ENCODE measurements around the gene CYP2C9. TPM values are rescaled to one million over a fixed set of nuclear protein-coding genes. Genes with fewer than 3 reads are reported as not detected.
"Not testable (repeated sequence)": the region's sequence is repeated elsewhere in the genome, so short reads cannot be mapped to it uniquely, and the experiment has no call there.

Gene CYP2C9
- 0.31 TPM for total RNA-seq

DNA sequence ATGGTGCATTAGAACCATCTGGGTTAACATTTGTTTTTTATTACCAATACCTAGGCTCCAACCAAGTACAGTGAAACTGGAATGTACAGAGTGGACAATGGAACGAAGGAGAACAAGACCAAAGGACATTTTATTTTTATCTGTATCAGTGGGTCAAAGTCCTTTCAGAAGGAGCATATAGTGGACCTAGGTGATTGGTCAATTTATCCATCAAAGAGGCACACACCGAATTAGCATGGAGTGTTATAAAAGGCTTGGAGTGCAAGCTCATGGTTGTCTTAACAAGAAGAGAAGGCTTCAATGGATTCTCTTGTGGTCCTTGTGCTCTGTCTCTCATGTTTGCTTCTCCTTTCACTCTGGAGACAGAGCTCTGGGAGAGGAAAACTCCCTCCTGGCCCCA, at the start of gene CYP2C9:
CYP2C9 (plus strand) TSS at position 276 of the 400 bp plus-strand sequence; CDS start at position 301, 25 bp downstream.
- no peak for DNase-seq (ENCODE audit: low spot score)

DNA sequence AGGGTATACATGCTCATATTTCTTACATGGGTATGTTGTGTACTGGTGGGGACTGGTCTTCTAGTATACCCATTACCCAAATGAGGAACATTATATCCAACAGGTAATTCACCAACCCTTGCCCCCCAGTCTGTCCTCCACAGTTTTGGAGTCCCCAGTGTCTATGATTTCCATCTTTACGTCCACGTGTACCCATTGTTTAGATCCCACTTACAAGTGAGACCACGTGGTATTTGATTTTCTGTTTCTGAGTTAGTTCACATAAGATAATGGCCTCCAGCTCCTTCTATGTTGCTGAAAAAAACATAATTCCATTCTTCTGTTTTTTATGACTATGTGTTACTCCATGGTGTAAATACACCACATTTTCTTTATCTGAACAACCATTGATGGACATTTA, 49.3 kb upstream of the CYP2C9 start:
- DNase-seq (ENCODE audit: low spot score) = no peak

DNA sequence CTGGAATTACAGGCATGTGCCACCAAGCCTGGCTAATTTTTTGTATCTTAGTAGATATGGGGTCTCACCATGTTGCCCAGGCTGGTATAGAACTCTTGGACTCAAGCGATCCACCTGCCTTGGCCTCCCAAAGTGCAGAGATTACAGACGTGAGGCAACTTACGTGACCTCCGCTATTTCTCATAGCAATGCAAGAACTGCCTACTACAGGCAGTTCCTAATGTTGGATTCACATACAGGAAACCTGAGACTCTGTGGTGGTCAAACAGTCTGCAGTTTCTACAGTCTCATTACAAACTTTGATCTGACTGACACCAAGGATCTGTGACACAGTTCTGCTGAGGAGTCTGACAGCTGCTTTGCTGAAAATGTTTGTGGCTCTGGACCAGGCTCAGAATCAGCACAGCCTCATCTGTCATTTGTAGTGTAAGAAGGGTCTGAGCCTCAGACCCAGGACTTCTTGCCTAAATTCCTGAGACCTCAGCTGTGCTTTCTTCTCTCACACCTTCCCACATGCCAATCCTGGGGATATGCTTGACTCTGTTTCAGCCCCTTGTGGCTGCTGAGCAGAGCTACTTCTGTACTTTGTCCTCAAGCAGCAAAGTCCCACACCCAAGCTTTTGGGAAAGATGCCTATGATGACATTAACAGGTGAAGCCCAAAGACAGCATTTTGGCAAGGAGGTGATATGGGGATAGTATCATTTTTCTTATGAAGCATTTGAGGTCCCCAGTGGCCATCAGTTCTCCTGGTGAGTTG, 48.0 kb upstream of the CYP2C9 start:
- DNase-seq (ENCODE audit: low spot score) = no peak

DNA sequence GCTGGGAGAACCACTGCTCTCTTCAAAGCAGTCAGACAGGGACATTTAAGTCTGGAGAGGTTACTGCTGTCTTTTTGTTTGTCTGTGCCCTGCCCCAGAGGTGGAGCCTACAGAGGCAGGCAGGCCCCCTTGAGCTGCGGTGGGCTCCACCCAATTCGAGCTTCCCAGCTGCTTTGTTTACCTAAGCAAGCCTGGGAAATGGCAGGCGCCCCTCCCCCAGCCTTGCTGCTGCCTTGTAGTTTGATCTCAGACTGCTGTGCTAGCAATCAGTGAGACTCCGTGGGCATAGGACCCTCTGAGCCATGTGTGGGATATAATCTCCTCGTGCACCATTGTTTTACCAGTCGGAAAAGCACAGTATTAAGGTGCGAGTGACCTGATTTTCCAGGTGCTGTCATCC, 40.0 kb upstream of the CYP2C9 start:
- DNase-seq (ENCODE audit: low spot score) = not testable (repeated sequence)

DNA sequence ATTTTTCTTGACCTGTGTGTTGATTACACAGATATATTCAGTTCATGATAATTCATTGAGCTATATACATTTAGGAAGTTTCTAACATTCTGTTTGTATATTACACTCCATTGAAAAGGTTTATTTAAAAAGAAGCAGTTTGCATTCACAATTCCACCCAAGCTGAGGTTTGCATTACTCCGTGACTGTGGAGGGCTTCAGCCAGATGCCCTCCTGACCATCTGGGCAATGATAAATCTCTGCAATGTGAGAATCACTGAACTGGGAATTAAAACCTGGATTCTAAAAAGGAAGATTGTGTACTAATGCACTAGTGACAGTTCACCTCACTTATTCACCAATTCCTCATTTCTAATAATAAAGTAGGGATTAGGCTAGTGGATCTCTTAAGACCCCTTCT, 36.4 kb upstream of the CYP2C9 start:
- DNase-seq (ENCODE audit: low spot score) = no peak

DNA sequence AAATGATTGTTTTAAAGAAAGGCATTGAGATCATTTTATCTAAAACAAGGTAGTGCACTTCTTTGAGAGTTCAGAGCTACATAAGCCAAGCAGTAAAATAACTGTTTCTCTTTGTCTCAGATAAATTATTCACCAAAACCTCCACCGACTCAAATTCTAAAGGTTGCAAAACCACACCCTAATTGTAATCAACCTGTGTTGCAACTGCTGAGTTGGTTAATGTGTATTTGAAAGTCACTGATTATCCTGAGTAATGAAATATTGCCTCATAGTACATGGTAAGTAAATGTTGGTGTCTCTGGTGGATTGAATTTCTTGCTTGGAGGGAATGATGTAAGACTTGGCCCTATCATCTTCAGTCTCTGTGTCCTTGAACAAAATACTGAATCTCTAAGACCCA, 35.9 kb upstream of the CYP2C9 start:
- DNase-seq (ENCODE audit: low spot score) = no peak

DNA sequence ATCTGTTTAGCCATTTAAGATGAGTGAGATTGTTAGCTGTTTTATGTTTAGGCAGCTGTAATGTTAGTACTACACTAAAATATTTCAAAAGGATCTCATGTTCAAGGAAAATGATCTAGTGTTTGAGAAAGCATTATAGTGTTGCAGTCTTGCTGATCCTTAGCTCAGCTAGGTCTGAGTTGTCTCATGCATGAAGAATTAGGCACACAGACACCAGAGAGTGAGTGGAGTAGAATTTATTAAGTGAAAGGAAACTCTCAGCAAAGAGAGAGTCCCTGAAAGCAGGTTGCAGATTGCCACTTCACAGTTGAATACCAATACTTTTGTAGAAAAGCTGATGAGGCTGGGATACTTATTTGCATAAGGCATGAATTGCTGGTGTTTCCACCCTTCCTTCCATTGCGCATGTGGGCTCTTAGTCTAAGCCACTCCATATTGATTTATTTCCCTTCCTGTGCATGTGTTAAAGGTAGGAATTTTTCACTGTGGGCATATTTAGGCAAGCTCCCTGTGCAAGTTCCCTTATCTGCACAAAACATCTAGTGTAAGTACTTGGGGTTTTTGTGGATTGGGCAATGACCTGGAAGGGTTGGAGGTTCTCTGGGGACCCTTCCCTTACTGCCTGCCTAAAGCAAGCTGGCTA, 33.8 kb upstream of the CYP2C9 start:
- DNase-seq (ENCODE audit: low spot score) = not testable (repeated sequence)

DNA sequence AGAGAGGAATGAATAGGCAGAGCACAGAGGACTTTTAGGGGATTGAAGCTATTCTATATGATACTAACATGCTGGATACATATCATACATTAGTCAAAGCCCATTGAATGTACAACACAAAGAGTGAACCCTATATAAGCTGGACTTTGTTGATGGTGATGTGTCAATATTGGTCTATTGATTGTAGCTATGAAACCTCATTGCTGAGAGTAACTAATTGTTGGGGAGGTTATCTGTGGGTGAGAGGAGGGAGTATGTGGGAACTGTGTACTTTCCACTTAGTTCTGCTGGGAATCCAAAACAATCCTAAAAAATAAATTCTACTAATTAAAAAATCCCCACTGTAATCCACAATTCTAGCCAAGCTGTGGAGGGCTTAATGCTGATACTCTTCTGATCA, 22.0 kb upstream of the CYP2C9 start:
- no peak for DNase-seq (ENCODE audit: low spot score)

DNA sequence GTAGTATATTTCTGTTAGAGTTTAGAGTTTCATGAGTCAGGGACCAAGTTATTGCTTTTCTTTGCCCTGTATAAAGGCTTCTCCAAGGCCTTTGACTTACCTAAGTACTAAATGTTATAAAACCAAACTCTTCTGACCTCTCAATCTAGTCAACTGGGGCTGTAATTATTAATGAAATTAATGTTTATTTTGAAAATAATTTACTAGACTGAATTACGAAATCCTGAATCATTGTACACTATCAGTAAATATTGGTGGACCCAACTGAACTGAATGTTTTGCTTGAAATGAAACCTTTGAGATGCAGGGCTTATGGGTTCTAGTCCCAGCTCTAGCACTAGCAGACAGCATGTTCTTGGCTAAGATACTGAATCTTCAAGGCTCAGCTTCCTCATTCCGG, 1.7 kb upstream of the CYP2C9 start:
- no peak for DNase-seq (ENCODE audit: low spot score)

DNA sequence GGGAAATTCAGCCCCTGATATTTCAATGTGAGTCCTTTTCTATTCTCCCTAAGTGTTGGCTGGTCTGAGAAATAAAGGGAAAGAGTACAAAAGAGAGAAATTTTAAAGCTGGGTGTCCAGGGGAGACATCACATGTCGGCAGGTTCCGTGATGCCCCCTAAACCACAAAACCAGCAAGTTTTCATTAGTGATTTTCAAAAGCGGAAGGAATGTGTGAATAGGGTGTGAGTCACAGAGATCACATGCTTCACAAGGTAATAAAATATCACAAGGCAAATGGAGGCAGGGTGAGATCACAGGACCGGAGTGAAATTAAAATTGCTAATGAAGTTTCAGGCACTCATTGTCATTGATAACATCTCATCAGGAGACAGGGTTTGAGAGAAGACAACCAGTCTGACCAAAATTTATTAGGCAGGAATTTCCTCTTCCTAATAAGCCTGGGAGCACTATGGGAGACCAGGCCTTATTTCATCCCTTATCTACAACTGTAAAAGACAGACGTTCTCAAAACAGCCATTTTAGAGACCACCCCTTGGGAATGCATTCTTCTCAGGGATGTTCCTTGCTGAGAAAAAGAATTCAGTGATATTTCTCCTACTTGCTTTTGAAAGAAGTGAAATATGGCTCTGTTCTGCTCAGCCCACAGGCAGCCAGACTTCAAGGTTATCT, 5.1 kb downstream of the CYP2C9 start:
- DNase-seq (ENCODE audit: low spot score) = not testable (repeated sequence)

DNA sequence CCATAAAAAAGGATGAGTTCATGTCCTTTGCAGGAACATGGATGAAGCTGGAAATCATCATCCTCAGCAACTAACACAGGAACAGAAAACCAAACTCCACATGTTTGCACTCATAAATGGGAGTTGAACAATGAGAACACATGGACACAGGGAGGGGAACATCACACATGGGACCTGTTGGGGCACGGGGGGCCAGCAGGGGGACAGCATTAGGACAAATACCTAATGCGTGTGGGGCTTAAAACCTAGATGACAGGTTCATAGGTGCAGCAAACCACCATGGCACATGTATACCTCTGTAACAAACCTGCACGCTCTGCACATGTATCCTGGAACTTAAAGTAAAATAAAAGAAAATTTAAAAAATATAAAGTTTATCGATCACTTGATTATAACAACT, 7.7 kb downstream of the CYP2C9 start:
- not testable (repeated sequence) for DNase-seq (ENCODE audit: low spot score)

DNA sequence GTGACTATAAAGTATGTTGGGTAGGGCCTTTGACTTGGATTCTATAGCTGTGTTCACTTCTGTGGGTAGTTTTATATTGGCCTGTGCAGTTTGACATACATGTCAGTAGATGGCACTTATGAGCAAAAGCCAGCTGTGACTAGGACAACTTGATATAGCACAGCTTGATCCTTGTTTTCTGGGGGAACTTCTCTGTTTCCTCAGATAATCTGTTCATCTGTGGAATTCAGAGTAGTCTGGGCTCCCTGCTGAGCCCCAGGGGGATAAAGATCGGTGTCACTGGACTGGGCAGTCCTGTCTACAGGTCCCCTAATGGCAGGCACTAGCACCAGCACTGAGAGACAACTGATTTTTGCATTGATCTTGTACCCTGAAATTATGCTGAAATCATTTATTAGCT, 25.4 kb downstream of the CYP2C9 start:
- no peak for DNase-seq (ENCODE audit: low spot score)

DNA sequence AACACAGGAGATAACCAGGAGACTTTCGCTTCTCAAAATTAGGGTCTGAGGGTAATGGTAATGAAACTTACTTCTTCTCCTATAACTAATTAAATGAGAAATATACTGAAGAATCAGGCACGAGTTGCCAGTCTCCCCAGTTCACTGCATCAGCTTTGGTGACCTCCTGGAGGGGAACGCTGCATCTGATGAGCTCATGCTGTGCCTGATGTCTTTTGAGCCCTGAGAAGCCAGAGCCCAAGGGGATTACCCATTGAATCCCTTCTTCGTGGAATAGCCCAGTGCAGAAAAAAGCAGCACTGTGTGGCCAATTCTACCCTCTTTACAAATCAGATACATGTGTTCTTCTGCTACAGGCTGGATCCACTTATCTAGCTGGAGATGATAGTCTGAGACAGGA, 45.1 kb downstream of the CYP2C9 start:
- DNase-seq (ENCODE audit: low spot score) = no peak

DNA sequence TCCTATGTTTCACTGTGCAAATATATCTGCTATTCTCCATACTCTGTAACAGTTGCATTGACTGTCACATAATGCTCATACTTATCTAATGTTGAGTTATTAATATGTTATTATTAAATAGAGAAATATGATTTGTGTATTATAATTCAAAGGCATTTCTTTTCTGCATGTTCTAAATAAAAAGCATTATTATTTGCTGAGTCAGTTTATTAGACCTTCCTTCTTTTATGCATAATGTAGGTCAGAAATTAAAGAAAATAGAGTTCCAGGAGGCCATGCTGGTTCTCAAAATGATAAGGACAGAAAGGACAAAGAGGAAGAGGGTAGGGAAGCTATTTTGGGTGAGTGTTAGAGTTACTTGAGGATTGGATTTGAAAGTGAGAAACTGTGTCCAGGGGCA, 50.7 kb downstream of the CYP2C9 start:
- DNase-seq (ENCODE audit: low spot score) = no peak

DNA sequence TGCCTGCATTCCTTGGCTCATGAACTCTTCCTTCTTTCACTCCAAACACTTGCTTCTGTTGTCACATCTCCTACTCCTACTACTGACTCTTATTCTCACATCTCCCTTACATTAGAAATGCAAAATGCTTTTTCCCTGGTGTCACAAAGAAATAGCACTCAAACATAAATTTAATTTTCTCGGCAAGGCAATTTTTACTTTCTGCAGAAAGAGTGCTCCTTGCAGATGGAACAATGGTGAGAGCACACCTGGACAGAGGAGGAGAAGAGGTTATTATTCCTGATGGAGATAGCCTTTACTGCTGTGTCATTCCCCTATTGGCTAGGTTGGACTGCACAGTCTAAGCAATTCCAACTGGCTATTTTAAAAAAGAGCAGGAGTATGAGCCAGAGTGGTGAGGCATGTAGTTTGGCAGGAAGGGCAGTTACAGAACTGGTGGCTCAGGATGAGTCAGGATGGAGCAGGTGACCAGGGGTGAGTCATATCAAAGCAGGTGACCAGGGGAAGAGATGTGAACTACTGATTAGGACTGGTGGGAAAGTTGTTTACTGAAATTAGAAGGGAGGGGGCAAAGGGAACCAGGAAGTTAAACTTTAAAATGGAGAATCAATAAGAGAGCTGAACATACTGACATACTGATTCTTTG, 52.9 kb downstream of the CYP2C9 start:
- DNase-seq (ENCODE audit: low spot score) = no peak

DNA sequence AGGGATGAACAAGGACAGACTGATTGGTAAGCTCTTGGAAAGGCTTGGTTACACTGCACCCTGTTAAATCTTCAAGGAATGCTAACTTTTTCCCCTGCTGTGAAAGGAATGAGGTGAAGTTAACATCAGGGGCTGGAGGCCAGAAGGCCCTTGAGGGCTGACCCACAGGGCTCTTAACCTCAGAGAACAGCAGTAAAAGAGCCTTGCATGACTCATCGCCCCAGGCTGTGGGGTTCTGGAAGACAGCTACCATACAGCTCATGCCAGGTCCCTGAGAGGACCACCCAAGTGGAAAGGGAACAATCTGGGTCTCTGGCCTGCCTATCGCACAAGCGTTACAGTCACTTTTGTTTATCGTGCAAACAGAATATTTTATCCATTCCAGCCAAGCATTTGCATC, 54.4 kb downstream of the CYP2C9 start:
- DNase-seq (ENCODE audit: low spot score) = no peak

DNA sequence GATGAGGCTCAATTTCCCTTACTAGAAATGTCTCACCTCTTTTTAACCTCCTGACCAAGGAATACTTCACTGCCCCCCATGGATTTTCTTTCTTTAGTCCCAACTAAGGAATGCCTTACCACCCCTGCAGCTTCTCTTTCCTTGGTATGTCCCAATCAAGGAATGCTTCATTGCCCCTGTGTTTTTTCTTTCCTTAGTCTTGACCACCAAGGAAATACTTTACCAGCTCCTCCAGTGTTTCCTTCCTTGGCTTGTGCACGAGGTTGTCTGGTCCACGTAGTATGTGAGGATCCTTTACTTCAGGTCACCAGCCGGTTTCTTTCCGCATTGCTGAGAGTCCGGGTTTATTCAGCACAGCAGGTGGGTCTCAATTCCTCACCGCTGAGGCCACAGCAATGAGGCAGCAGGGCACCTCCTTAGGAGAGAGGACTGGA, 59.3 kb downstream of the CYP2C9 start:
- DNase-seq (ENCODE audit: low spot score) = no peak

DNA sequence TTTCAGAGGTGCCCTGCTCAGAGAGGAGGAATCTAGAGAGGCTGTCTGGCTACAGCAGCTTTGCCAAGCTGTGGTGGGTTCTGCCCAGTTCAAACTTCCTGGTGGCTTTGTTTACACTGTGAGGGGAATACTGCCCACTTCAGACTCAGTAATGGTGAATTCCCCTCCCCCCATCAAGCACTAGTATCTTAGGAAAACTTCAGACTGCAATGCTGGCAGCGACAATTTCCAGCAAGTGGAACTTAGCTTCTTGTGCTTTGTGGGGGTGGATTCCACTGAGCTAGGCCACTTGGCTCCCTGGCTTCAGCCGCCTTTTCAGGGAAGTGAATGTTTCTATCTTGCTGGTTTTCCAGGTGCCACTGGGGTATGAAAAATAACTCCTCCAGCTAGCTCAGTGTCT, 88.0 kb downstream of the CYP2C9 start:
- DNase-seq (ENCODE audit: low spot score) = no peak

DNA sequence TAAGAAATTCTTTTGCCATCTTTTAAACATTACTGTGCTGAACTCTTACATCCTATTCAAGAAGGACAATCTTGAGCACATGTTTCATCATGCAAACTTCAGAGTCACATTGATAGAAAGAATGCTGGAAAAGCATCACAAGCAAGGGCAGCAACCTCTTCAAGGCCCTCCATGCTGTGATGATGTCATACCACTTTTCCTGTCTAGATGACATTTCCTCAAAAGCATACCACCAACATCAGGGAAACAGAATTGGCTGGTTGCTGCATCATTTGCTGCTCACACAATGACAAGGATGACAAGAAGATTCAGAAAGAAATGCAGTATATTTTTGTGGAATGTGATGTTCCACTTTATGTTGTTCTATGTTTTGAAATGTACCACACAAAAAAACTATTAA, 93.2 kb downstream of the CYP2C9 start:
- no peak for DNase-seq (ENCODE audit: low spot score)

DNA sequence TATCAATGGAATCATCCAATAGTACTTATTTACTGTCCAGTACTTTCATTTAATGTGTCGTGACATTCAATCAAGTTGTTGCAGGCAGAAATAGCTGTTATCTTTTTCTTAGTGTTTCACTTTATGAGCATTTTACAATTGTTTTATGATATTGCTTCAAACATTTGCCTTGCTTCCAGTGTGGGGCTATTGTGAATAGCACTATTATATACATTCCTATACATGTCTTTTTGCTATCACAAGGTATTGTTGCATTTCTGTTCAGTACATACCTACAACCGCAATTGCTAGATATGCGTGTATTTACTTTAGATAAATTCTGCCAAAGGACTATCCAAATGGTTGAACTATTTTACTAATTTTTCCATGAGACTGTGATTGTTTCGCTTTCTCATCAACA, 95.9 kb downstream of the CYP2C9 start:
- no peak for DNase-seq (ENCODE audit: low spot score)

DNA sequence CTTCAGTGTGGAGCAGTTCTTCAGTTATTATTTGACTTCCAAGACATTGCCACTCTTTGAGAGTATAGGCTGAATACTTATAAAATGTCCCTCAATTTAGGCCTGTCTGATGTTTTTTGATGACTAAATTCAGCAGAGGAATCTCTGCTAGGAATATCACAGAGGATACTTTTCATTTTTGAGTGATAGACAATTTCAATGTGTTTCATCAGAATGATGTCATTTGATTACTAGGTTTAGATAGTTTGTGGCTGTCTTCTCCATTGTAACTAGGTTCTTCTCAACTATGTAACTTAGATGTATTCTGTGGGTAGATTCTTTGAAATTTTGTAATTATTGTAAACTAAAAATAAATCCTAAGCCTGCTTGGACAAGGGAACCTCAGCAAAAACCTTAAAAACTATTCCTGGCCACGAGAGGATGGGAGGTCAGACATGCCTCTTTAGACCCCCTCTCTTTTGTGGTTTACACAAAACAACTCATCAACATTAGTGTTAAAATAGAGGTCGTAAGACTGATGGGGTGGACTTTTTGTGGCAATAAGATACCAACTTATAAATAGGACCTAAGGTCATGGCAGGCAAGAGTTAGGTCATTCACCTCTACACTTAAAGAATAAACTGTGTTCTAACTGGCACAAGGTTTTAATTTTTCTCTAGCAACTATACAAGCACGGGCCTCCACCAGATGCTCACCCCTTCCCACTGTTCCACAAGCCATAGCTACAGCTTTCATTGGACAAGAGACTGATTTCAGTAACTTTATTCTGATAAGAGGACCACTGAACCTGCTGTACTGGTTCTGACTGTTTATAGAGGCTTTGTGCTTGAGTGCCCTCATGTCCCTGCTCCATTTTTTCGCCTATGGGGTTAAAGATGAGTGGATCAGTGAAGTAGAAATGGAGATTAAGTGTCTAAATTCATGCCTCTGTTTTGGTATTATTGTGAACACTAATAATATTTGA, 97.2 kb downstream of the CYP2C9 start:
- peak; percentile 43 for DNase-seq (ENCODE audit: low spot score)
